Ectodermal cell (in vitro differentiated cells): ENCODE measurements around the gene CD300A.

Experiments
- H3K27ac ChIP-seq: 2 replicates; pipeline ENCODE4 v1.7.0; 2013; ENCODE audit warnings: mild to moderate bottlenecking, low read depth, low read length; ENCODE audit not compliant: insufficient read depth, poor library complexity, severe bottlenecking
- H3K27me3 ChIP-seq: 2 replicates; pipeline ENCODE4 v1.7.0; 2013; ENCODE audit warnings: mild to moderate bottlenecking, low read length; ENCODE audit not compliant: insufficient read depth, control insufficient read depth, poor library complexity, severe bottlenecking
- H3K36me3 ChIP-seq: one replicate; pipeline ENCODE4 v1.7.0; 2013; ENCODE audit warnings: low read length; ENCODE audit not compliant: control insufficient read depth, insufficient read depth
- H3K4me1 ChIP-seq: one replicate; pipeline ENCODE4 v1.7.0; 2013; ENCODE audit warnings: low read length; ENCODE audit not compliant: control insufficient read depth, insufficient read depth
- H3K4me3 ChIP-seq: 2 replicates; pipeline ENCODE4 v1.7.0; 2013; ENCODE audit warnings: low read depth, low read length, control low read depth; ENCODE audit not compliant: insufficient read depth
- H3K9me3 ChIP-seq: 2 replicates; pipeline ENCODE4 v1.7.0; 2013; ENCODE audit warnings: mild to moderate bottlenecking, low read length, moderate library complexity; ENCODE audit not compliant: control insufficient read depth
- WGBS, 2 experiments: methylation state at CpG; one replicate each; pipeline ENCODE4 v1.1.7; 2013; ENCODE audit warnings: missing lambda C conversion rate in 2 of 2; 5-methylcytosine and 5-hydroxymethylcytosine counted together

Gene CD300A

GRCh38 chr17:74527081-74527480, 60.6 kb downstream of the CD300A start:
- WGBS, 2 experiments: 92 to 93% methylated on average over 5 of the region's 5 CpGs
- H3K4me3 ChIP-seq: no peak overlapping the region
- no peaks in the 10 kb centered on the region for H3K9me3 ChIP-seq
- H3K27ac ChIP-seq: no peak overlapping the region
- H3K36me3 ChIP-seq: no peaks in the 10 kb centered on the region
- H3K27me3 ChIP-seq: no peaks in the 10 kb centered on the region
- no peaks in the 10 kb centered on the region for H3K4me1 ChIP-seq

GRCh38 chr17:74527756-74528155, 61.3 kb downstream of the CD300A start:
- no peaks in the 10 kb centered on the region for H3K36me3 ChIP-seq
- no peaks in the 10 kb centered on the region for H3K4me1 ChIP-seq
- H3K4me3 ChIP-seq: no peak overlapping the region
- no peak overlapping the region for H3K27ac ChIP-seq
- WGBS, 2 experiments: 94% methylated on average over 8 of the region's 8 CpGs
- no peaks in the 10 kb centered on the region for H3K9me3 ChIP-seq
- no peaks in the 10 kb centered on the region for H3K27me3 ChIP-seq

- H3K9me3 ChIP-seq: no peaks in the 10 kb centered on the region
- H3K4me1 ChIP-seq: no peaks in the 10 kb centered on the region
- no peak overlapping the region for H3K27ac ChIP-seq
- no peak overlapping the region for H3K4me3 ChIP-seq
- no peaks in the 10 kb centered on the region for H3K27me3 ChIP-seq
- H3K36me3 ChIP-seq: no peaks in the 10 kb centered on the region
- 90 to 91% methylated on average over 8 of the region's 8 CpGs for WGBS, 2 experiments
Measured at GRCh38 chr17:74528491-74529199, 62.2 kb downstream of the CD300A start.

DNA sequence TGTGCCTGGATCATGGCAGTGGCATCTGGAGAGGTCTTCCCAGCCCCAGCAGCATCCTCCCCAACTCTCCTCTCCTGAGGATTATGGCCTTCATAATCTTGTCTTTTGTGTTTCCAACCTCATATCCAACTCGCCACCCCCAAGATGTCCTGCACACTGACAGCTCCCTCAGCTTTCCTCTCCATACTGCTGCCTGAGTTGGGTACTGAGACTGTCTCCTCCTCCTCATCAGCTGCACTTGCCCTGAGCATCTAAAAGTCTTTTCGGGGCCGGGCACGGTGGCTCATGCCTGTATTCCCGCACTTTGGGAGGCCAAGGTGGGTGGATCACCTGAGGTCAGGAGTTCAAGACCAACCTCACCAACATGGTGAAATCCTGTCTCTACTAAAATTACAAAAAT, 62.8 kb downstream of the CD300A start:
- Histone ChIP-seq H3K4me3 (no peak overlapping the region), H3K27ac (no peak overlapping the region), H3K9me3 (no peaks in the 10 kb centered on the region), H3K27me3 (no peaks in the 10 kb centered on the region), H3K4me1 (no peaks in the 10 kb centered on the region), H3K36me3 (no peaks in the 10 kb centered on the region)
- 79 to 85% methylated on average over 5 of the region's 5 CpGs for WGBS, 2 experiments

GRCh38 chr17:74530831-74531150, 64.4 kb downstream of the CD300A start:
- Histone ChIP-seq H3K9me3 (no peaks in the 10 kb centered on the region), H3K4me1 (no peaks in the 10 kb centered on the region), H3K27ac (no peak overlapping the region), H3K4me3 (no peak overlapping the region), H3K36me3 (no peaks in the 10 kb centered on the region), H3K27me3 (no peaks in the 10 kb centered on the region)
- WGBS, 2 experiments: 87 to 94% methylated on average over 5 of the region's 5 CpGs

GRCh38 chr17:74531231-74531761, 64.9 kb downstream of the CD300A start, which contains the start of gene CD300LB:
CD300LB (minus strand) TSS chr17:74531475; CDS start chr17:74531350, 125 bp downstream.
- H3K4me3 ChIP-seq: no peak within 1 kb of the TSS
- no peaks in the 10 kb centered on the region for H3K4me1 ChIP-seq
- WGBS, 2 experiments: 93 to 94% methylated on average over 10 of the region's 10 CpGs
- H3K9me3 ChIP-seq: no peaks in the 10 kb centered on the region
- no peaks in the 10 kb centered on the region for H3K27me3 ChIP-seq
- H3K27ac ChIP-seq: no peak within 1 kb of the TSS
- H3K36me3 ChIP-seq: no peaks in the 10 kb centered on the region

DNA sequence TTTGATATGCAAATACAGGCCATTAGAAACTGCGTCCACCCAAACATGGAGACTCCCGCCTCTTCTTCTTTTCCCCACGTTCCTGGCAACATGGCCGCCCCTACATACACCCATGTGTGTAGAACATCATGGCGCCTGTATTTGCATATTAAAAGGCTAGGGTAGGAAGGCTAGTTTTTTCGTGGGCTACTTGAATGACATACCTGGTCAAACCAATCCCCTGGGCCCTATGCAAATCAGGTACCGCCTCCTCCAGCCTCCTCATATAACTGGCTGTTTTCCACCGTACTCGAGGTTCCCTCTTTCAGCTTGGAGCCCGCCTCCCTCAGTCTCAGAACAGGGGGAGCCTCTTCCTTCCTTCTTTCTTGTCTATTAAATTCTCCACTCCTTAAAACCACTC, 65.7 kb downstream of the CD300A start:
- H3K9me3 ChIP-seq: no peaks in the 10 kb centered on the region
- H3K4me3 ChIP-seq: no peak overlapping the region
- peaks cover 7% of the 10 kb centered on the region for H3K27me3 ChIP-seq
- H3K27ac ChIP-seq: no peak overlapping the region
- H3K4me1 ChIP-seq: no peaks in the 10 kb centered on the region
- WGBS, 2 experiments: 73 to 74% methylated on average over 10 of the region's 10 CpGs
- no peaks in the 10 kb centered on the region for H3K36me3 ChIP-seq
